Measurements from ENCODE around the gene CATSPERB.

Gene CATSPERB

DNA sequence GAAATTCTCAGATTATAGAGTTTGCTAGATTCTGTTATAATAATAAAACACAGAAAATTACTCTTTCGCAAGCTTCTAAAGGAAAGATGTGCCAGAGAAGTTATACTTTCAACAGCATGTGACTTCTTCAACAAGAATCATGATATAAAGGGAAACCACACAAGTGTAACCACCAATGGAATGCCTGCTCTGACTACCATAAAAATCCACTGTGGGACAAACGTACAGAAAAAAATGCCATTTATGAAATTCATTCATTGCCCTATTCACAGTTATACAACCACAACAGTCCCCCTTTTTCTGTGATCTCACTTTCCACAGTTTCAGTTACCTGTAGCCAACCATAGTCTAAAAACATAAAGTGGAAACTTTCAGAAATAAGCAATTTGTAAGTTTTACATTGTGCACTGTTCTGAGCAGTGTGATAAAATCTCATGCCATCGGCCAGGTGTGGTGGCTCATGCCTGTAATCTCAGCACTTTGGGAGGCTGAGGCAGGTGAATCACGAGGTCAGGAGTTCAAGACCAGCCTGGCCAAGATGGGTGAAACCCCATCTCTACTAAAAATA is 3.2 kb downstream of the CATSPERB start:
- Histone ChIP-seq H2AFZ (ENCODE audit: low read depth, low read length) (no peak overlapping the region), H3K4me1 (ENCODE audit: control insufficient read depth, insufficient read depth, low read depth, low read length) (no peaks in the 10 kb centered on the region)
- 65% methylated on average over 4 of the region's 4 CpGs for WGBS

DNA sequence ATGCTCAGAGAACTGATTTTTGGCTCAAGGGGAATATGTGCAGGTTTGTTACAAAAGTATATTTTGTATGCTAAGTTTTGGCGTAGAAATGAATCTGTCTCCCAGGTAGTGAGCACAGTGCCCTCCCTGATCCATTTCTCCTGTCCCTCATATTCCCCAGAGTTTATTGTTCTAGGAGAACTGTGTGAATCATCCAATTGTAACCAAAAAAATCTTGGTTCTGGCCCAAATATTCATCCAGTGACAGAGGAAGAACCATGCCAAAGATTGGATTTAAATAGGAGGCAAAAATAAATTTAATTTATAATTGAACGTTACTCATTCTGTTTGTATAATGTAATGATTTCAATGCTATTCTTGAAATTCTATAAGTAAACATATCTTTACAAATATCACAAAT is 4.8 kb downstream of the CATSPERB start:
- peak overlapping the region; percentile 19 for H3K9ac ChIP-seq (ENCODE audit: low read length)
- H3K4me3 ChIP-seq (ENCODE audit: insufficient read depth in 1 of 2, low read depth in 1 of 2, low read length in 2 of 2), result no peak overlapping the region
- no peak overlapping the region for H3K23ac ChIP-seq (ENCODE audit: low read length in 2 of 2)
- H4K8ac ChIP-seq (ENCODE audit: low read length), result no peak overlapping the region
- H3K9me3 ChIP-seq (ENCODE audit: control insufficient read depth, low read length), result no peaks in the 10 kb centered on the region
- no peak overlapping the region for H2BK12ac ChIP-seq (ENCODE audit: low read length in 2 of 2)
- no peak for DNase-seq
- no peaks in the 10 kb centered on the region for H3K36me3 ChIP-seq (ENCODE audit: control insufficient read depth in 1 of 2, insufficient read depth in 2 of 2, low read depth in 1 of 2, low read length in 2 of 2)
- H3K14ac ChIP-seq (ENCODE audit: low read length in 2 of 2), result no peak overlapping the region
- H3K18ac ChIP-seq (ENCODE audit: low read depth in 1 of 2, low read length in 2 of 2), result no peak overlapping the region
- no peak overlapping the region for H2BK5ac ChIP-seq (ENCODE audit: low read depth, low read length, poor library complexity, severe bottlenecking)
- no peaks in the 10 kb centered on the region for H3K4me1 ChIP-seq (ENCODE audit: control insufficient read depth, insufficient read depth, low read depth, low read length)
- H2AK5ac ChIP-seq (ENCODE audit: low read length, severe bottlenecking), result no peak overlapping the region
- peaks cover 0 to 4% of the 10 kb centered on the region in 2 experiments for H3K27me3 ChIP-seq (ENCODE audit: control insufficient read depth in 1 of 2, insufficient read depth in 1 of 2, low read length in 2 of 2)
- no peak overlapping the region for H2AFZ ChIP-seq (ENCODE audit: low read depth, low read length)
- H3K4me2 ChIP-seq (ENCODE audit: low read length, poor library complexity, severe bottlenecking), result no peak overlapping the region
- H4K91ac ChIP-seq (ENCODE audit: low read length), result no peak overlapping the region
- WGBS, result no CpG with 5 or more reads among the region's 2 CpGs
- H3K27ac ChIP-seq (ENCODE audit: low read length, poor library complexity, severe bottlenecking), result no peak overlapping the region
- H3K79me1 ChIP-seq (replicated peaks; ENCODE audit: low read length, poor library complexity, severe bottlenecking), result no peaks in the 10 kb centered on the region
- no peak overlapping the region for H2BK15ac ChIP-seq (ENCODE audit: low read depth, poor library complexity, severe bottlenecking)
- H2BK120ac ChIP-seq (ENCODE audit: low read depth, low read length), result no peak overlapping the region
- H3K4ac ChIP-seq (ENCODE audit: low read depth in 1 of 2, low read length in 2 of 2), result no peak overlapping the region

More for the DNA sequence above, 3.2 kb downstream of the CATSPERB start:
- H3K9ac ChIP-seq (ENCODE audit: low read length), result no peak overlapping the region
- no peak overlapping the region for H3K4me2 ChIP-seq (ENCODE audit: low read length, poor library complexity, severe bottlenecking)
- H3K27ac ChIP-seq (ENCODE audit: low read length, poor library complexity, severe bottlenecking), result no peak overlapping the region
- no peak overlapping the region for H3K4me3 ChIP-seq (ENCODE audit: insufficient read depth in 1 of 2, low read depth in 1 of 2, low read length in 2 of 2)
- no peaks in the 10 kb centered on the region for H3K9me3 ChIP-seq (ENCODE audit: control insufficient read depth, low read length)
- H2BK12ac ChIP-seq (ENCODE audit: low read length in 2 of 2), result no peak overlapping the region
- no peak overlapping the region for H2BK15ac ChIP-seq (ENCODE audit: low read depth, poor library complexity, severe bottlenecking)
- no peaks in the 10 kb centered on the region for H3K36me3 ChIP-seq (ENCODE audit: control insufficient read depth in 1 of 2, insufficient read depth in 2 of 2, low read depth in 1 of 2, low read length in 2 of 2)
- no peak overlapping the region for H2BK120ac ChIP-seq (ENCODE audit: low read depth, low read length)
- H3K23ac ChIP-seq (ENCODE audit: low read length in 2 of 2), result no peak overlapping the region
- H3K18ac ChIP-seq (ENCODE audit: low read depth in 1 of 2, low read length in 2 of 2), result no peak overlapping the region
- H4K91ac ChIP-seq (ENCODE audit: low read length), result no peak overlapping the region
- H3K27me3 ChIP-seq (ENCODE audit: control insufficient read depth in 1 of 2, insufficient read depth in 1 of 2, low read length in 2 of 2), result peaks cover 0 to 4% of the 10 kb centered on the region in 2 experiments
- no peak overlapping the region for H2BK5ac ChIP-seq (ENCODE audit: low read depth, low read length, poor library complexity, severe bottlenecking)
- H2AK5ac ChIP-seq (ENCODE audit: low read length, severe bottlenecking), result no peak overlapping the region
- H3K4ac ChIP-seq (ENCODE audit: low read depth in 1 of 2, low read length in 2 of 2), result no peak overlapping the region
- DNase-seq, result no peak
- H3K14ac ChIP-seq (ENCODE audit: low read length in 2 of 2), result no peak overlapping the region
- H4K8ac ChIP-seq (ENCODE audit: low read length), result no peak overlapping the region
- no peaks in the 10 kb centered on the region for H3K79me1 ChIP-seq (replicated peaks; ENCODE audit: low read length, poor library complexity, severe bottlenecking)

DNA sequence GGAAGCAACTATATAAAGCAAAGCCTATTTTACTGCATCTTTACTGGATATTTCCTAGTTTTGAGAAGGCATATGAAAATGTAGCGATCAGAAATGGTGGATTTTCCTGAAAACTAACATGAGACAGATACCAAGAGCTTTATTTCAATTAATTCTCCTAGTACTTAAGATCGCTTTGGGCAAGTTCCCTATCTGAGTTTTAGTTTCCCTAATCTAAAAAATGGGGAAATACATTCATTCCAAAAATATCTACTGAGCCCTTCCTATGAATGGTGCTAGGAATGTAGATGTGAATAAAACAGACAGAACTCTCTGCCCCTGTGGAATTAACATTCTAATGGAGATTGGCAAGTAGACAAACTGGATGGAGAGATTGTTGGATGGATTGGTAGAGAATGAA is 8.4 kb downstream of the CATSPERB start:
- no peak overlapping the region for H2BK15ac ChIP-seq (ENCODE audit: low read depth, poor library complexity, severe bottlenecking)
- H4K8ac ChIP-seq (ENCODE audit: low read length), result no peak overlapping the region
- H3K4ac ChIP-seq (ENCODE audit: low read depth in 1 of 2, low read length in 2 of 2), result no peak overlapping the region
- WGBS, result 100% methylated on average over 1 of the region's 2 CpGs
- H2BK12ac ChIP-seq (ENCODE audit: low read length in 2 of 2), result no peak overlapping the region
- no peak overlapping the region for H2BK5ac ChIP-seq (ENCODE audit: low read depth, low read length, poor library complexity, severe bottlenecking)
- no peak overlapping the region for H3K14ac ChIP-seq (ENCODE audit: low read length in 2 of 2)
- H3K23ac ChIP-seq (ENCODE audit: low read length in 2 of 2), result no peak overlapping the region
- no peak overlapping the region for H2AK5ac ChIP-seq (ENCODE audit: low read length, severe bottlenecking)
- H3K9ac ChIP-seq (ENCODE audit: low read length), result no peak overlapping the region
- no peaks in the 10 kb centered on the region for H3K79me1 ChIP-seq (replicated peaks; ENCODE audit: low read length, poor library complexity, severe bottlenecking)
- no peak overlapping the region for H3K4me2 ChIP-seq (ENCODE audit: low read length, poor library complexity, severe bottlenecking)
- H4K91ac ChIP-seq (ENCODE audit: low read length), result no peak overlapping the region
- DNase-seq, result no peak
- peaks cover 0 to 4% of the 10 kb centered on the region in 2 experiments for H3K27me3 ChIP-seq (ENCODE audit: control insufficient read depth in 1 of 2, insufficient read depth in 1 of 2, low read length in 2 of 2)
- H3K4me1 ChIP-seq (ENCODE audit: control insufficient read depth, insufficient read depth, low read depth, low read length), result no peaks in the 10 kb centered on the region
- no peak overlapping the region for H3K18ac ChIP-seq (ENCODE audit: low read depth in 1 of 2, low read length in 2 of 2)
- H3K27ac ChIP-seq (ENCODE audit: low read length, poor library complexity, severe bottlenecking), result no peak overlapping the region
- no peak overlapping the region for H2AFZ ChIP-seq (ENCODE audit: low read depth, low read length)
- no peak overlapping the region for H3K4me3 ChIP-seq (ENCODE audit: insufficient read depth in 1 of 2, low read depth in 1 of 2, low read length in 2 of 2)
- H2BK120ac ChIP-seq (ENCODE audit: low read depth, low read length), result no peak overlapping the region
- H3K9me3 ChIP-seq (ENCODE audit: control insufficient read depth, low read length), result no peaks in the 10 kb centered on the region
- H3K36me3 ChIP-seq (ENCODE audit: control insufficient read depth in 1 of 2, insufficient read depth in 2 of 2, low read depth in 1 of 2, low read length in 2 of 2), result no peaks in the 10 kb centered on the region

DNA sequence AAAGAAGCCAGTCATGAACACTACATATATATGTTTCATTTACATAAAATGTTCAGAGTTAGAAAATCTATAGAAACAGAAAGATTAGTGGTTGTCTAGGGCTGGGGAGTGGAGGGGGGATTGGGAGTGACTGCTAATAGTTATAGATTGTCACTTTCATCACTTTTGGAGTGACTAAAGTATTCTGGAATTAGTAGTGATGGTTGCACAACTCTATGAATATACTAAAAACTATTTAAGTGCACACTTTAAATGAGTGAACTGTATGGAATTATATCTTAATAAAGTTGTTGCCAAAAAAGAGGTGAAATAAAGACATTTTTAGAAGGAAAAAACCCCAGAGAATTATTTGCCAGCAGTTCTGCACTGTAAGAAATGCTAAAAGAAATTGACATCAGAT is 9.5 kb downstream of the CATSPERB start:
- Histone ChIP-seq H3K14ac (ENCODE audit: low read length in 2 of 2) (no peak overlapping the region), H2BK12ac (ENCODE audit: low read length in 2 of 2) (no peak overlapping the region), H3K4me3 (ENCODE audit: insufficient read depth in 1 of 2, low read depth in 1 of 2, low read length in 2 of 2) (no peak overlapping the region), H3K79me1 (replicated peaks; ENCODE audit: low read length, poor library complexity, severe bottlenecking) (no peaks in the 10 kb centered on the region), H3K36me3 (ENCODE audit: control insufficient read depth in 1 of 2, insufficient read depth in 2 of 2, low read depth in 1 of 2, low read length in 2 of 2) (no peaks in the 10 kb centered on the region), H3K23ac (ENCODE audit: low read length in 2 of 2) (no peak overlapping the region), H2BK15ac (ENCODE audit: low read depth, poor library complexity, severe bottlenecking) (no peak overlapping the region), H3K4ac (ENCODE audit: low read depth in 1 of 2, low read length in 2 of 2) (no peak overlapping the region), H3K9me3 (ENCODE audit: control insufficient read depth, low read length) (no peaks in the 10 kb centered on the region), H3K9ac (ENCODE audit: low read length) (no peak overlapping the region), H3K27ac (ENCODE audit: low read length, poor library complexity, severe bottlenecking) (no peak overlapping the region), H3K27me3 (ENCODE audit: control insufficient read depth in 1 of 2, insufficient read depth in 1 of 2, low read length in 2 of 2) (peaks cover 0 to 4% of the 10 kb centered on the region in 2 experiments), H2BK120ac (ENCODE audit: low read depth, low read length) (no peak overlapping the region), H4K91ac (ENCODE audit: low read length) (no peak overlapping the region), H3K4me1 (ENCODE audit: control insufficient read depth, insufficient read depth, low read depth, low read length) (no peaks in the 10 kb centered on the region), H2AK5ac (ENCODE audit: low read length, severe bottlenecking) (no peak overlapping the region), H2BK5ac (ENCODE audit: low read depth, low read length, poor library complexity, severe bottlenecking) (no peak overlapping the region), H3K18ac (ENCODE audit: low read depth in 1 of 2, low read length in 2 of 2) (no peak overlapping the region), H3K4me2 (ENCODE audit: low read length, poor library complexity, severe bottlenecking) (no peak overlapping the region), H4K8ac (ENCODE audit: low read length) (no peak overlapping the region), H2AFZ (ENCODE audit: low read depth, low read length) (no peak overlapping the region)
- DNase-seq, result no peak
